ENCODE measurements around the gene ORMDL3. TPM values are rescaled to one million over a fixed set of nuclear protein-coding genes. Genes with fewer than 3 reads are reported as not detected.
A peak's percentile ranks its signal among the peaks of the same experiment; 100 is the strongest.
"Not testable (repeated sequence)": the region's sequence is repeated elsewhere in the genome, so short reads cannot be mapped to it uniquely, and the experiment has no call there.

Gene ORMDL3
- total RNA-seq, 4 donors from 2014 or later: 33.0 to 97.4 (median 79.0) TPM

GRCh38 chr17:39949028-39949427 is 21.6 kb upstream of the ORMDL3 start:
- Histone ChIP-seq H3K4me3 (no peak overlapping the region), H3K27me3 (no peaks in the 10 kb centered on the region), H3K4me1 (peaks cover 0 to 7% (median 0%) of the 10 kb centered on the region in 4 donors), H3K9me3 (no peaks in the 10 kb centered on the region), H3K36me3 (no peaks in the 10 kb centered on the region), H3K27ac (no peak overlapping the region)
- no peak for TF ChIP-seq CTCF (IDR thresholded peaks at IDR 0.05)
- no peak for DNase-seq

GRCh38 chr17:39948489-39948828 is 21.1 kb upstream of the ORMDL3 start:
- H3K36me3 ChIP-seq, H3K27ac ChIP-seq, DNase-seq, H3K9me3 ChIP-seq, H3K27me3 ChIP-seq, H3K4me3 ChIP-seq, H3K4me1 ChIP-seq: not testable (repeated sequence)

- H3K9me3 ChIP-seq: no peaks in the 10 kb centered on the region
- no peak overlapping the region for H3K27ac ChIP-seq
- no peaks in the 10 kb centered on the region for H3K27me3 ChIP-seq
- H3K4me1 ChIP-seq: no peaks in the 10 kb centered on the region
- no peaks in the 10 kb centered on the region for H3K36me3 ChIP-seq
- DNase-seq: no peak
- H3K4me3 ChIP-seq: no peak overlapping the region
- TF ChIP-seq POLR2A (IDR thresholded peaks at IDR 0.05) (no peak), CTCF (IDR thresholded peaks at IDR 0.05) (no peak)
Observed at GRCh38 chr17:39946551-39947330, 19.3 kb upstream of the ORMDL3 start.

DNA sequence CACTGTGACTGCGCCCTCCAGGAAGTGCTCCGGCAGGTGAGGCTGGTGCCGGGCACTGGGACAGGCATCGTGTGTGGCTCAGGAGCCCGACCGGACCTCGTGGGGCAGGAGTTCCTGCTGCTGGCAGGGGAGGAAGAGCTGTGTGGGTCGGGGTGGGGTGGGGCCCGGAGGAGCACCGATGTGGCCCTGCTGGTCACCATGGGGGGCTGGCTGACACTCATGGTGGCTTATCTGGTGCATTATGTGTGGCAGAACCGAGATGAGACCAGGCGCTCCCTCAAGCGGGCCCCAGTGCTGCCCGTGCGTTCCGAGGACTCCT is 17.0 kb upstream of the ORMDL3 start:
- H3K4me1 ChIP-seq: peaks cover 0 to 5% (median 2%) of the 10 kb centered on the region in 4 donors
- TF ChIP-seq CTCF (IDR thresholded peaks at IDR 0.05) (no peak), POLR2A (IDR thresholded peaks at IDR 0.05) (no peak)
- H3K27ac ChIP-seq: no peak overlapping the region
- no peaks in the 10 kb centered on the region for H3K27me3 ChIP-seq
- H3K9me3 ChIP-seq: no peaks in the 10 kb centered on the region
- no peaks in the 10 kb centered on the region for H3K36me3 ChIP-seq
- DNase-seq: no peak
- H3K4me3 ChIP-seq: no peak overlapping the region

GRCh38 chr17:39943702-39944392 is 16.4 kb upstream of the ORMDL3 start:
- Histone ChIP-seq H3K36me3 (no peaks in the 10 kb centered on the region), H3K27me3 (no peaks in the 10 kb centered on the region), H3K9me3 (no peaks in the 10 kb centered on the region), H3K27ac (no peak overlapping the region), H3K4me1 (peaks cover 0 to 9% (median 3%) of the 10 kb centered on the region in 4 donors), H3K4me3 (no peak overlapping the region)
- TF ChIP-seq CTCF (IDR thresholded peaks at IDR 0.05) (no peak), POLR2A (IDR thresholded peaks at IDR 0.05) (no peak)
- DNase-seq: no peak

DNA sequence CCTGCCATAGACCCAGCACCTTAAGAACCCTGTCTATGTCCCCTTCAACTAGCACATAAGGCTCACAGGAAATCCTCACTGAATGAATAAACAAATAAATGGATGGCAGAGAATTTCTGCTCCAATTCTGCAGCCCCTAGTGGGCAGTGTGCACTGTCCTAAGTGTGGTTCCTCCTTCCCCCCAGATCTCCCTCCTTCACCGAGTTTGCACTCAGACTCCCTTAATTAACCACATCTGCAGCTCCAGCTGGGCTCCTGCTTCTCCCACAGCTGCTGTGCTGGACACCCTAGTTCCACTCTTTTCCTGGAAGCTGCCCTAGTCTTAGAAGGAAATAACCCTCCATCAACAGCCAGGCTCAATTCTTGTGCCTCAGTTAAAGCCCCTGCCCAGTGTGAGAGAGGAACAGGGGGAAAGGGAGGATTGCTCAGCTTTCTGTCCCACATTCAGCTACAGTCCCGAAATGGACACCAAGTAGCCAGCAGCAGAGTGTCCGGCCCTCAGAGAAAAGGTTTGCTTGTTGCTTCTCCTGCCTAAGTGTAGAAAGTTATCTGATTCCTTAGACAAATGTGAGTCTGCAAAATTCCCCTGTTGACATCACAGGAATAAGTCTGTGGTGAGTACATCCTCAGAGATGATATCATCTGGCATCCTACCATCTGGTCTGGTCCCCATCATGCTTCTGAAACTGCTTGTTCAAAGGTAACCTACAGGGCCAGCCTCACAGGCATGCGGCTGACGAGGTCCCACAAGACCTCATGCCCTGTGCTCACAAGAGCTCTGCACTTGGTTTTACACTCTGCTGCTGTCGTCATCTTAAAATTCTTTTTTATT is 12.4 kb upstream of the ORMDL3 start:
- Histone ChIP-seq H3K4me3 (no peak overlapping the region), H3K27me3 (no peaks in the 10 kb centered on the region), H3K27ac (peak overlapping the region in 1 of 4 donors; percentile 17), H3K36me3 (no peaks in the 10 kb centered on the region), H3K9me3 (no peaks in the 10 kb centered on the region), H3K4me1 (peaks cover 0 to 9% (median 3%) of the 10 kb centered on the region in 4 donors)
- TF ChIP-seq CTCF (IDR thresholded peaks at IDR 0.05) (peak in 4 of 6 experiments; percentile 10 to 41 (median 20)), POLR2A (IDR thresholded peaks at IDR 0.05) (no peak)
- DNase-seq: peak in 1 of 3 donors; percentile 34
